H1 (cell line): ENCODE measurements around the gene EIF2B1. TPM values are rescaled to one million over a fixed set of nuclear protein-coding genes. Genes with fewer than 3 reads are reported as not detected.

Experiments used
- CREB1 ChIP-seq: IDR thresholded peaks from 2 replicates; pipeline ENCODE4 v1.6.1; 2012; ENCODE audit warnings: inconsistent platforms
- polyA plus RNA-seq, 7 experiments: library from polyadenylated mRNA; depleted of rRNA in 3 of 7; stranded (reverse) in 5 of 7; unstranded in 2 of 7; fragments of >200 nt in 5 of 7; fragments of 200-250 nt in 2 of 7; gene quantifications; 1 replicate in 5 of 7; 2 replicates in 1 of 7; 4 replicates in 1 of 7; pipeline versions ENCODE4 v1.2.1 to v1.2.3, GENCODE V29; 2011 to 2013; ENCODE audit warnings: missing spikeins in 2 of 7, mixed read lengths in 2 of 7
- total RNA-seq: library from RNA; stranded (reverse); fragmentation: NEBNext Ultra II Directional; extraction: Animal tissue kit (Norgen Biotek cat#: 25700); gene quantifications from 2 replicates; pipeline ENCODE4 v1.2.1, GENCODE V29; 2021
- TF ChIP-seq, protein P1 (sequence below): IDR thresholded peaks from 2 replicates; pipeline ENCODE4 v1.6.1; 2011; ENCODE audit warnings: low read length, improper control_type of control experiment

Gene EIF2B1
- total and polyA plus RNA-seq, 2 of the 8 experiments (the other 6 are each of a cell fraction or from before 2014, with no cell fraction given) = 24.9 to 49.9 TPM

DNA sequence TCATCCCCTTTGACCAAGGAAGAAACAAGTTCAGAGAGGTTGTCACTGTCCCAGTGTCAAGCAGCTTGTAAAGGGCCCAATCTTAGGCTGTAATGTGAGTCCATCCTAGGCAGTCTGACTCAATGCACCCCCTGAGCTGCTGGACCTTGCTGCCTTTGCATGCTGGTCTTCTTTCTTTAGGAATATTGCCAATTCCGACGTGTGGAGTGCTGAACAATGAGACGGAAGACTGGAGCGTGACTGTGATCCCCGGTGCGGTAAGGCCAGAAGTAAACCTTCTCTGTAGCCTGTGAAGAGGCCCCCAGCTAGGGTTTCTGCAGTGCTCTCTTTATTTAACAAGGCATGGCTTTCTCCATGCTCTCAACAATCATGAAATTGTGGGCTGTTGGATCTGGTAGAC lies 38.4 kb upstream of the EIF2B1 start (continued):
- TF ChIP-seq, protein P1, sequence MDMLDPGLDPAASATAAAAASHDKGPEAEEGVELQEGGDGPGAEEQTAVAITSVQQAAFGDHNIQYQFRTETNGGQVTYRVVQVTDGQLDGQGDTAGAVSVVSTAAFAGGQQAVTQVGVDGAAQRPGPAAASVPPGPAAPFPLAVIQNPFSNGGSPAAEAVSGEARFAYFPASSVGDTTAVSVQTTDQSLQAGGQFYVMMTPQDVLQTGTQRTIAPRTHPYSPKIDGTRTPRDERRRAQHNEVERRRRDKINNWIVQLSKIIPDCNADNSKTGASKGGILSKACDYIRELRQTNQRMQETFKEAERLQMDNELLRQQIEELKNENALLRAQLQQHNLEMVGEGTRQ = no peak
- TF ChIP-seq CREB1 = no peak
